ENCODE data around the gene SPPL3.
A peak's percentile ranks its signal among the peaks of the same experiment; 100 is the strongest.
"Not testable (repeated sequence)": the region's sequence is repeated elsewhere in the genome, so short reads cannot be mapped to it uniquely, and the experiment has no call there.

SPPL3 gene

DNA sequence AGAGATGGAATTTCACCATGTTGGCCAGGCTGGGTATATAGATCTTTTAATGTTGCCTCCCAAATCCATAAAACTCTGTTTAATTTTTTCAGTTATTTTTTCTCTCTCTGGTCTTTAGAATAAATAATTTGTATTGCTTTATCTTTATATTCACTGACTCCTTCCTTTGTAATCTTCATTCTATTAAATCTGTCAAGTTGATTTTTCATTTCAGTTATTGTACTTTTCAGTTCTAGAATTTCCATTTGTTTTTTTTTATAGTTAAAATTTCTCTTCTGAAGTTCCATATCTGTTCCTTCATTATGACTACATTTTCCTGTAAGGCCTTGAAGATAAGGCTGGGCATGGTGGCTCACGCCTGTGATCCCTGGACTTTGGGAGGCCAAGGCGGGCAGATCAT is 13.6 kb upstream of the SPPL3 start:
- DNase-seq = no peak

DNA sequence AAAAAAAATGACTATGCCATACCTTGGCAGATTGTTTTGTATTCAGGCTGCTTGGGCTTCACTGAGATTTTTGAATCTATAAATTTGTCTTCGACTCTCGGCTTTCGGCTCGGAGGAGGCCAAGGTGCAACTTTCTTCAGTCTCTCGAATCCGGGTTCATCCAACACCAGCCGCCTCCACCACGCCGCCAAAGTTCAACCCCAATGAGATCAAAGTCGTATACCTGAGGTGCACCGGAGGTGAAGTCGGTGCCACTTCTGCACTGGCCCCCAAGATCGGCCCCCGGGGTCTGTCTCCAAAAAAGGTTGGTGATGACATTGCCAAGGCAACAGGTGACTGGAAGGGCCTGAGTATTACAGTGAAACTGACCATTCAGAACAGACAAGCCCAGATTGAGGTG is 12.4 kb upstream of the SPPL3 start:
- no peak for DNase-seq

DNA sequence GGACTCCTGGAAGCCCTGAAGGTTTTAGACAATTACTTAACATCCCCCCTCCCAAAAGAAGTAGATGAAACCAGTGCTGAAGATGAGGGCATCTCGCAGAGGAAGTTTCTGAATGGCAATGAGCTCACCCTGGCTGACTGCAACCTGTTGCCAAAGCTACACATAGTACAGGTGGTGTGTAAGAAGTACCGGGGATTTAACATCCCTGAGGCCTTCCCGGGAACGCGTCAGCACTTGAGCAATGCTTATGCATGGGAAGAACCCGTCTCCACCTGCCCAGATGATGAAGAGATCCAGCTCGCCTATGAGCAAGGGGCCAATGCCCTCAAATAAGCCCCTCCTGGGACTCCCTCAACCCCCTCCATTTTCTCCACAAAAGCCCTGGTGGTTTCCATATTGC is 10.6 kb upstream of the SPPL3 start:
- no peak for DNase-seq

DNA sequence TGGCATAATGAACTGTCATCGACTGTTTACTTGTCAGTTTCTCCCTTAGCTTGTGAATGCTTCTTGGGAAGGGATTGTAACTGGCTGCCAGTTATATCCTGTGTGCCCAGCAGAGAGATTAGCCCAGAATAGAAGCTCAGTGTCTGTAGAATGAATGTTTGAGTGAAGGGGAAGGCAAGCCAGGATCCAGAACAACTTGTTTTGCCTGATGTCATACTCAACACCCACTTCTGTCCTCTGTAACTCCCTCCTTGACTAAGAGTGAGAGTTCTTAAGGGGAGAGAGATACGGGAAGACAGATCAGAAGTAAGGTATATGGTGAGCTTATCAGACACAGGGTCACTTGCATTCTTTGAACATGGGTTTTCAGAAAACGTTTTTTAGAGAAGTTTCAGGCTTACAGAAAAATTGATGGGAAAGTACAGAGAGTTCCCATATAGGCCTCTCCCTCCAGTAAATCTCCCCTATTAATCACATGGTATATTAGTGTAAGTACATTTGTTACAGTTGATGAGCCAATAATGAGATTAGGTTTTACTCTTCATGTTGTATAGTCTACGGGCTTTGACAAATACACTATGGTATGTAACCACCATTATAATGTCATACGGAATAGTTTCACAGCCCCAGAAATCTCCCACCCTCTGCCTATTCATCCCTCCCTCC is 5.6 kb upstream of the SPPL3 start:
- DNase-seq = no peak

- no peak for DNase-seq
These were observed 1.8 kb upstream of the SPPL3 start for GRCh38 chr12:120905856-120906384.

GRCh38 chr12:120903412-120904196 is 554 bp downstream of the SPPL3 start:
- peak; percentile 59 for DNase-seq

- DNase-seq = no peak
These were observed 1.2 kb downstream of the SPPL3 start for GRCh38 chr12:120902846-120903411.

GRCh38 chr12:120901818-120902217 is 2.3 kb downstream of the SPPL3 start:
- DNase-seq = no peak

DNA sequence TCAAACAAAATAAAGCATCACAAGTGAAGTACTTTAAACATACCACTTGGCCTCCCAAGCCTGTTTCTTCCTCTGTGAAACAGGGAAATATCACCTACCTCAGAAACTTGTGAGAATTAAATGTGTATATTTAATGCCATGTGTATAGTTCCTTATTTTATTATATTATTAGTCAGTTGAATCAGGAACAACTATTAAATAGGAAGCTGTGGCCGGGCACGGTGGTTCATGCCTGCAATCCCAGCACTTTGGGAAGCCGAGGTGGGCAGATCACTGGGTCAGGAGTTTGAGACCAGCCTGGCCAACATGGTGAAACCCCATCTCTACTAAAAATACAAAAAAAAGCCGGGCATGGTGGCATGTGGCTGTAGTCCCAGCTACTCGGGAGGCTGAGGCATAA is 3.1 kb downstream of the SPPL3 start:
- DNase-seq = not testable (repeated sequence)

GRCh38 chr12:120895532-120895931 is 8.6 kb downstream of the SPPL3 start:
- no peak for DNase-seq

GRCh38 chr12:120892265-120892664 is 11.9 kb downstream of the SPPL3 start:
- DNase-seq = peak; percentile 70

DNA sequence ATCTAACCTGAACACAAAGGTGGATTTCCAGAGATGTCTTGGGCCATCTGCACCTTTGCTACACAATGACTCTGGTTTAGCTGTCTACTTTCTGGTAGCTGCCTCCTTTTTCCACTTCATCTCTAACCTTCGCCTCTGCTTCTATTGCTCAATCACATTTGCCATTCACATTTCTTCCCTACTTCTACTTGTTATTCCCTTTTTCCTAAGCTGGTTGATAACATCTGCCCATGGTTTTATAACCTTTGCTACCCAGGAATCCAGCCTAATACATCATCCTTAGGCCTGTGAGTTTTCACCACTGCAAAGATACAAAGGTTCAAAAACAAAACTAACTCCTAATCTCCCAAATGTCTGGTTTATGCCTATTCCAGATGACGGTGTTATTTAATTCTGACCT is 13.2 kb downstream of the SPPL3 start:
- no peak for DNase-seq

DNA sequence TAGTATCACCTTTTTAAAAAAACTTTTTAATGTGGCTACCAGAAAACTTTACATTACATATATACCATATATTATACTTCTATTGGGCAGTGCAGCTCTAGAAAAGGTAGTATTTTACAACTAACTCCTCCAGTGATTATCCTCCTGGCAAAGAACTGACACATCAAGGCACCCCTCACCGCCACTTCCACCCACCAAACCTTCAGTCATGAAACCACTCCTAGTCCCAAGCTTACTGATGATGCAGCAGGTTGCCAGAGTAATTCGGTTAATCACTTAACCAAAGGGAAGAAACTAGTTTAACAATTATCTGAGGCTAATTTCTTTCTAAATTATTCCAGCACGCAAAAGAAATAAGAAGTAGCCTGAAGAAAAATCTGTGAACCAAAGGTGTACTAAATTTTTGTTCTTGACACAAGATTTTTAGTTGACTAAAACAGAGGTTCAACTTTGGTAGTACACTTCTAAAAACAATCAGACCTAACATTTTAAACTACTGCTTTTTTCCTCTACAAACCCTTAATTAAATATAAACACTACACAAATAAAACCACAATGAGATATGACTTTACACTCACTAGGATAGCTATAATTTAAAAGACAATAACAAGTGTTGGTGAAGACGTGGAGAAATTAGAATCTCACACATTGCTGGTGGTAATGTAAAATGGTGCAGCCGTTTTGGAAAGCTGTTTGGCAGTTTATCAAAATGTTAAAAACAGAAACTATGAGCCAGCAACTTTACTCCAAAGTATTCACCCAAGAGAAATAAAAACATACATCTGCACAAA is 16.7 kb downstream of the SPPL3 start:
- no peak for DNase-seq

- no peak for DNase-seq
These were observed 17.7 kb downstream of the SPPL3 start for GRCh38 chr12:120886199-120887018.

GRCh38 chr12:120885521-120885920 is 18.6 kb downstream of the SPPL3 start:
- no peak for DNase-seq

GRCh38 chr12:120884644-120885043 is 19.5 kb downstream of the SPPL3 start:
- DNase-seq = no peak

GRCh38 chr12:120882055-120882555 is 22.1 kb downstream of the SPPL3 start:
- DNase-seq = no peak

DNA sequence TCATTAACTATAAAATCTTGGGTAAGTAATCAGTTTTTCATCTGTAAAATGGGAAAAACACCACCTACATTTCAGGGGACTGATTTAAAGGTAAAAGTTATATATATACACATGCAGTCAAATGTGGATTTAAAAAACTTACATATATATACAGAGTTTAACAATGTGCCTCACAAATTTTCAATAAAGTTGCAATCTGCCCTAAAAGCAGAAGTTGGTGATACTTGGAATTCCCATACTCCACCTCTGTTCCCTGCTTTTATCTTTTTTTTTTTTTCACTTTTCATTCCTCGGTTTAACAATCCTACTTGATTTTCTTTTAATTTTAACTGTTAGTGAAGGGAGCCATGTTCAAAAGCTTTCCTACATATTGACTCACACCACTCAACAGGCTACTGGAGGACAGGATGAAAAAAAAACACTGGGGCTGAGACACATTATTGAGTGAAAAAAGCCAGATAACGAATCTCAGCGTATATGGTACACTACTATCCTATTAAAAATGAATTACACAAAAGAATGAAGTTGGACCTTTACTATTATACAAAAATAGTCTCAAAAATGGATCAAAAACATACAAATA is 24.3 kb downstream of the SPPL3 start:
- DNase-seq = no peak

DNA sequence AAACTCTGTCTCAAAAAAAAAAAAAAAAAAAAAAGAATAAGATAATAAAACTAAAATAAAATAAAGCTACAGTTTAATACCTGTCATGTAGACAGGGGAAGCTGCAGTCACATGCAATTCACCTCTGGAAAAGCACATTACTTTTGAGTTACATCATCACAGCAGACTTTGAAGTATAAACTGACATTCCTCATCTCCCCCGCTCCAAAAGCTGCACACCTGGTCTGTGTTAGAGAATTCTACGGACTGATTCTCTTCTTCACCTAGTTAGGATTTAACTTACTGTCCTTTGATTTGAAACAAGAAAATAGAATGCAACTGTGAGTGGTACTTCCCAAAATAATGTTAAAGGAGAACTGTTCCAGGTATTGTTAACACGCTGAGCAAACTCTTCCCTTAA is 25.1 kb downstream of the SPPL3 start:
- DNase-seq = no peak

DNA sequence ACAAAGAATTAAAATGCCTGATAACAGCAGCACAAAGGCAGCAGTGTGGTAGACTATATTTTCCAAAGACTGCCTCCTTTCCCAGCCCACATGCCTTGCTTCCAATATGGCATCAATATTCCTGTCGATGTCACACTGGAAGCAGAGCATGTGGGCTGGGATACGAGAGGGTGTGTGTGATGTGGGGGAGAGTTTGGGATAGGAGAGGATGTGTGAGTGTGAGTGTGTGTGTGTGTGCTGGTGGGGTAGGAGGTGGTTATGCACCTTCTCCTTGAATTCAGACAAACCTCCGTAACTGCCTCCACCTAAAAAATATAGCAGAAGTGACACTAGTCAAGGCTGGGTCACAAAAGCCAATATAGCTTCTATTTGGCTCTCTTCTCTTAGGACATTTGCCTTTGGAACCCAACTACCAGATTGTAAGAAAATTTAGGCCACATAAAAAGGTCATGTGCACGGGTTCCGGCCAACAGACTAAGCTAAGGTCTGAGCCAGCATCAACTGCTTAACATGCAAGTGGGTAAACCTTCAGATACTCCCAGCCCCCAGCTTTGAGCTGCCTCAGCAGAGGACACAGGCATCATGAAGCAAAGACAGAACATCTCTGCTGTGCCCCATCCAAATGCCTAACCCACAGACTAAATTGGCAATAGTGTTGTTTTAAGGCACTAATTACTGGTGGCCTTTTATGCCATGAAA is 29.5 kb downstream of the SPPL3 start:
- DNase-seq = no peak

GRCh38 chr12:120873226-120873625 is 30.9 kb downstream of the SPPL3 start:
- peak; percentile 37 for DNase-seq

Data from hematopoietic multipotent progenitor cell treated with erythropoietin and hydrocortisone succinate and interleukin-3 and kit ligand, for 6 days (in vitro differentiated cells).